Measurements from ENCODE around the gene MSL3B.

DNA sequence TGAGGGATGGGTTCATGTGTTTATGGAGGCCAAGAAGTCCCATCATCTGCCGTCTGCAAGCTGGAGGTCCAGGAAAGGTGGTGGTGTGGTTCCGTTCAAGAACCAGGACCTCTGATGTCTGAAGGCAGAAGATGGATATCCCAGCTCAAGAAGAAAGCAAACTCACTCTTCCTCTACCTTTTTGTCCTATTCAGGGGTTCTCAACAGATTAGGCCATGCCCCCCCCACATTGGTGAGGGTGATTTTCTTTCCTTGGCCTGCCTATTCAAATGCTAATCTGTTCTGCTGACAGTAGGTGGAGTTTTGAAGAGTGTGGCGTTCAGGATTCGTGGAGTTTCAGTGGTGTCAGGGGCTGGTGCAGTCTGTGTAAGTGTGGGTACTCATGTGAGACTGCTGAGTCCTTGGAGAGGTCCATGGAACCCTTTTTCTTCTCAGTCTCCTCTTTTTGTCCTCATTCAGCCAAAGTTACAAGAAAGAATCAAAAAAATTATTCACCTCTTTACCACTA is 5.9 kb downstream of the MSL3B start:
- TF ChIP-seq EZH2 (IDR thresholded peaks at IDR 0.05) (no peak), CTCF (IDR thresholded peaks at IDR 0.05) (no peak), EZH2phosphoT487 (IDR thresholded peaks at IDR 0.05) (no peak)

All from neural progenitor cell (in vitro differentiated cells).